GM12892 (cell line): Measurements from ENCODE around the gene OR2Z1.
"Not testable (repeated sequence)": the region's sequence is repeated elsewhere in the genome, so short reads cannot be mapped to it uniquely, and the experiment has no call there.

Experiments
- DNase-seq: peaks from one replicate; pipeline ENCODE4 v3.0.0; 2011; ENCODE audit not compliant: insufficient read length
- FAIRE-seq: peaks from 2 replicates; lab custom pipeline; 2011; peaks lifted over from hg19 to GRCh38; lab: Jason Lieb, UNC
- POLR2A ChIP-seq: IDR thresholded peaks from 2 replicates; pipeline ENCODE4 v1.6.1; 2011; ENCODE audit warnings: low read depth, low read length, control low read depth
- POLR2AphosphoS5 ChIP-seq: IDR thresholded peaks from 2 replicates; pipeline ENCODE4 v1.6.1; 2011; ENCODE audit warnings: low read depth, low read length, control low read depth
- TAF1 ChIP-seq: IDR thresholded peaks from 2 replicates; pipeline ENCODE4 v1.6.1; 2011; ENCODE audit warnings: low read depth, mild to moderate bottlenecking, control low read depth, low read length, borderline replicate concordance

OR2Z1 gene

DNA sequence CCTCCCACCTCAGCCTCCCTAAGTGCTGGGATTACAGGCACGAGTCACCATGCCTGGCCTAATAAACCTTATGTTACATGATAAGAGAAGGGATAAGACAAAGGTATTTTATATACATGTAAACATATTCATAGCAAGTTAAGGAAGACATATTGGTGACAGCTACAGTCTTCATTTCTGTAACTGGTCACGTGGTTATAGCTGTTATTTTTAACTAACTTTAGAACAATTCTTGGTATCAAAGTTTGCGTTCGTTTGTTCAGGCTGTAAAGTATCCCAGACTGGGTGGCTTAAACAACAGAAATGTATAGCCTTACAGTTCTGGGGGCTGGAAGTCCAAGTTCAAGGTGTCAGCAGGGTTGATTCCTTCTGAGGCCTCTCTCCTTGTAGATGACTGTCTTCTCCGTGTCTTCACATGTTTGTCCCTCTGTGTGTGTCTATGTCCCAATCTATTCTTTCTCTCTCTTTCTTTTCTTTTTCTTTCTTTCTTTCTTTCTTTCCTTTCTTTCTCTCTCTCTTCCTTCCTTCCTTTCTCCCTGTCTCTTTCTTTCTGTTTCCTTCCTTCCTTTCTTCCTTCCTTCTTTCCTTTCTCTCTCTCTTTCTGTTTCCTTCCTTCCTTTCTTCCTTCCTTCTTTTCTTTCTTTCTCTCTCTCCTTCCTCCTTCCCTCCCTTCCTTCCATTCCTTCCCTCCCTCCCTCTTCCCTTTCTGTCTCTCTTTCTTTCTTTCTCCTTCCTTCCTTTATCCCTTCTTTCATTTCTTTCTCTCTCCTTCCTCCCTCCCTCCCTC is 30.5 kb upstream of the OR2Z1 start:
- DNase-seq (no peak), FAIRE-seq (no peak)
- TF ChIP-seq TAF1 (no peak), POLR2A (no peak), POLR2AphosphoS5 (no peak)

DNA sequence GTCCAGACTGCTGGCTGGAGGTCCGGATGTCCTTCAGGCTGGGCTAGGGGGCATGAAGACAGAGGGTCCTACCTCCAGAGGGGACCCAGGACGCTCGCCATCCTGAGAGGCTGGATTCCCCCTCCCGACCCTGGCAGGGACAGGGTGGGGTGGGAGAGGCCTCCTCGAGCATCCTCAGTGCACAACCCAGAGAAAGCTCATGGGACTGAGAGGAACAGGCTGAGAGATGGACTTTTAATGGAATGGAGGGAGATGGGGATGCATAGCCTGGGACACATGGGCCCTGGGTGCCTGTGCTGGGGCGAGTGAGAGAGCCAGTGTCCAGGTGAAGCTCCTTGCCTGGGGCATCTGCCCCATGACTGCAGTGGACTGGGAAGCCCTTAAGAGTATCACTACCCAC is 25.9 kb upstream of the OR2Z1 start:
- FAIRE-seq (no peak), DNase-seq (no peak)
- no peak for TF ChIP-seq POLR2A

DNA sequence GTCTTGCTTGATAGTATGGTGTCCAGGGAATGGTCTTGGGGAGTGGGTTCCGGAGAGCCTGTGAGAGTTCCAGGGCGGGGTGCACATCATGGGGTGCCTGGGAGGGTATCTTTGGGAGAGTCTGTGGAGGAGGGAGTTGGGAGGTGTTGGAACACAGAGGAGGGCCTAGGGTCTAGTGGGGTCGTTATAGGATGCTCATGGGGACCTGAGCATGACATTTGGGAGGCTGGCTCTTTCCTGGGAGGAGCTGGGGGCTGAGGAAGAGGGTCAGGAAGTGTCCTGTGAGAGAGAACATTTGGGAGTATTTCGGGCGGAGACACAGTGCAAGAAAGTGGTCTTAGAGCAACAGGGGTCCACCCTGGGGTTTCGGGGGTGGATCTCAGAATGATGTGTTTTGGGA is 25.5 kb upstream of the OR2Z1 start:
- DNase-seq (no peak), FAIRE-seq (no peak)
- no peak for TF ChIP-seq TAF1
- no peak for TF ChIP-seq POLR2AphosphoS5
- TF ChIP-seq POLR2A = no peak

DNA sequence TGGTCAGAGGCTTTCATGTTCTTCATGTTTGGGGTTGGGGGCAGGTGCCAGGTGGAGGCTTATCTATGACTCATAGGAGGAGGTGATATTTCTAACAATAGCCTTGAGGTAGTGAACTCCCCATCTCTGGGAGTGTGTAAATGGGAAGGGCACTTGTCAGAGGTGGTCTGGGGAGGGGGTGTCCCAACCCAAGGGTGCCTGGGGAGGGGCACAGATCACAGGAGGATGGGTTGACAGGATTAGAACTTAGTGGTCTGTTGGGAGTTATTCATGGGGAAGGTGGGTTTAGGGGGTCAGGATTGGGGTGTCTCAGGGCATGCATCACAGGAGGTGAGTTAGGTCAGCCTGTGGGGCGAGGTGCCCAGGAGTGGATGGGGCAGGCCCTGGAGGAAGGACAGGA is 24.4 kb upstream of the OR2Z1 start:
- no peak for DNase-seq
- TF ChIP-seq TAF1 (no peak), POLR2A (no peak), POLR2AphosphoS5 (no peak)
- no peak for FAIRE-seq

DNA sequence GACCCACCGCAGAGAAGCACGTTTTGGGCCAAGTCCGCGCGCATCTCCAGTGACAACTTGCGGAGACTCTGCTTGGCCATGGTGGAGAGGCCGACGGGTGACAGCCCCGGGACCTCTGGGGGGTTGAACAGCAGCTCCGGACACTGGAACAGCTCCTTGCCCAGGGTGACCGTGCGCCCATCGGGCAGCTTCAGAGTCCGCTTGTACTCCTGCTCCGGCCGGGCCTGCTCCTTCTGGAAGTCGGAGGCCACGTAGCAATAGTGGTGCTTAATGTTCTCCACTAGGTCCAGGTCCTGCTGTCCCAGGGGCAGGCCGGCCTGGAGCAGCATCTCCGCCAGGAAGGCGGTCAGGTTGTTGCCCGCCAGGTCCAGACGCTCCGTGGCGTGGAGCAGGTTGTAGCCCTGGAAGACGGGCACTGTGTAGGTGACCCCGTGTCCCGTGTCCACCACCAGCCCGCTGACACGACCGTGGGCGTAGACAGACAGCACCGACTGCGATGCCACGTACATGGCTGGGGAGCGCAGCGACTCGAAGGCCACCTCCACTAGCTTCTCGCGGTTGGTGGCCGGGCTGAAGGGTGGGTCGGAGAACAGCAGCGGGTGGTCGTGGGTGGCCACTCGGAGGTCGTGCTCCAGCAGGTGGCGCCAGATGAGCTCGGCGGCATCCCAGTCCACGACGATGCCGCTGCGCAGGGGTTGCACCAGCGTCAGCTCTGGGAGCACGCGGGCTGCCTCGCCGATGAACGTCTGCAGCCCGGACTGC is 23.6 kb upstream of the OR2Z1 start:
- FAIRE-seq = no peak
- no peak for DNase-seq
- TF ChIP-seq POLR2A = no peak
- TF ChIP-seq POLR2AphosphoS5 = no peak
- TF ChIP-seq TAF1 = no peak

DNA sequence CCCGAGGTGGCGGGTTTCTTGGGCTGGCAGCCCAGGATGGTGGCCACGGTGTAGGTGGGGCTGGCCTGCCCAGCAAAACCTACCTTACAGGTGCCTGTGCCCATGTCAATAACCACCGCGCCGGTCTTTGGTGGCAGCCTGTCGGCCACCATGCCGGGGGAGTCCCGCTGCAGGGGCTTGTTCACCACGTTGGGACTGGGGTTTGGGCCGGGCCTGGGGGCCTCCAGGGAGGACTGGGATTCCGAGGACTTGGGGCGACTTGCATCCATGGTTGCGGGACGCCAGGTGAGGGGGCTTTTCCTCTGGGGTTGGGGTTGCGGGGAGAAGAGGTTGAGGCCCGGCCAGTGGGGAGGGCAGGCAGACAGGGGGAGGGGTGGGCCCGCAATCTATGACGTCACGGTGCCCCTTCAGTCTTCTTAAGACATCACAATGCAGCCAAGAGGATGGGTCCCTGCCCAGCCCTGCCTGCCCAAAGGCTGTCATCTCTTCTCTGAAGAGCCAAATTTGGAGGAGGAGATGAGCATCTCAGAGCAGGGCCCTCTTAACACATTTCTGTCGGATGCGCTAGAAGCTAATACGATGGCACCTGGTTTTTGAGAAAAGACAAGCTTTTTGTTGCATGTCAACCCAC is 22.9 kb upstream of the OR2Z1 start, which contains the start of gene ACTL9:
ACTL9 (minus strand) TSS at position 363 of the 631 bp plus-strand sequence; CDS start at position 269, 94 bp downstream.
- DNase-seq = no peak
- no peak for FAIRE-seq
- TF ChIP-seq POLR2AphosphoS5 = no peak
- no peak for TF ChIP-seq TAF1
- no peak for TF ChIP-seq POLR2A

DNA sequence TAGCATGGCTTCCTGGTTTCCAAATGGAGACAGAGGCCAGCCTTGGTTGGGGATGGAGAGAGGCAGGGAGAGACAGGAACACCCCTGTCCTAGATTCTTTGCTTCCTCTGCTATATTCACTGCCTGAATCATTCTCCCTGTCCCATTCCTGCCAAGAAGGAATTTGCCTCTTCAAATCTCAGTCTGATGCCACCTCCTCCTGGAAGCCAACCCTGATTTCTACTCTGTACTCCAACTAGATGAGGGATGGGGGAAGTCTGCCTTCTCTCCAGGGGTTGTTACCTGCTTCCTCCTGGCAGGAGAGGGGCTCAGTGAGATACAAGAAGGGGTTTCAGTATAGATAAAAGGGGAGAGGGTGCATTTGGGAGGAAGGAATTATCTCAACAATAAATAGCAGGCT is 21.5 kb upstream of the OR2Z1 start:
- TF ChIP-seq POLR2AphosphoS5 (no peak), POLR2A (no peak), TAF1 (no peak)
- no peak for DNase-seq
- FAIRE-seq = no peak

DNA sequence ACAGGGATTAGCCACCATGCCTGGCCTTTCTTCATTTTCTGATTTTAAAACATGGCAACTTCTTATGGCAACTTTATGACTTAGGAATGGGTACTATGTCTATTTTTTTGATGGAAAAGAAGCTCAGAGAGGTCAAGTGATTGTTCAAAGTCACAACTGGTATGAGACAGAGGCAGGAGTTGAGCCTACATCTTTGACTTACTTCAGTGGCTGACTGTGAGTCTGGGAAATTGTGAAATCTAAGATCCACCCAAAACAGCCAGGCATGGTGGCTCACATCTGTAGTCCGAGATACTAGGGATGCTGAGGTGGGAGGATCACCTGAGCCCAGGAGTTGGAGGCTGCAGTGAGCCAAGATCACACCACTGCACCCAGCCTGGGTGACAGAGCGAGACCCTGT is 20.5 kb upstream of the OR2Z1 start:
- FAIRE-seq = no peak
- DNase-seq = no peak

DNA sequence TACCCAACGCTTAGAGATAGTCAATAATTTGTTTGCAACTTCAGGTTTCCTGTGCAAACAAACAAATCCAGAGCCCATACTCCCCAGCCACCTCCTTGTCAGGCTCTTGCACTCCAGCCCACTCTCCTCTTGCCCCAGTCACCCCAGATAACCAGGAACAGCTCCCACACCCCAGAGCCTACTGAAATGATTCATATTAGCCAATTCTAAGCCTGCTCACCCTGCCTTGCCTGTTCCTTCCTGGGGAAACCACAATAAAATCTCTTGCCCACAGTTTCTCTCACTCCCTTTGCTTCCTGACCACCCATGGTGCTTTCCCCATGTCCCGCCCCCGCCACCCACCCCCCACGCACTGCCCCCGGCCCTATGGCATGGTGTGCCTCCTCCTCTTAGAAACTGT is 19.1 kb upstream of the OR2Z1 start:
- TF ChIP-seq POLR2A (no peak), TAF1 (no peak), POLR2AphosphoS5 (no peak)
- no peak for DNase-seq
- no peak for FAIRE-seq

More for the DNA sequence above, 20.5 kb upstream of the OR2Z1 start:
- TF ChIP-seq POLR2AphosphoS5 (no peak), TAF1 (no peak), POLR2A (no peak)

DNA sequence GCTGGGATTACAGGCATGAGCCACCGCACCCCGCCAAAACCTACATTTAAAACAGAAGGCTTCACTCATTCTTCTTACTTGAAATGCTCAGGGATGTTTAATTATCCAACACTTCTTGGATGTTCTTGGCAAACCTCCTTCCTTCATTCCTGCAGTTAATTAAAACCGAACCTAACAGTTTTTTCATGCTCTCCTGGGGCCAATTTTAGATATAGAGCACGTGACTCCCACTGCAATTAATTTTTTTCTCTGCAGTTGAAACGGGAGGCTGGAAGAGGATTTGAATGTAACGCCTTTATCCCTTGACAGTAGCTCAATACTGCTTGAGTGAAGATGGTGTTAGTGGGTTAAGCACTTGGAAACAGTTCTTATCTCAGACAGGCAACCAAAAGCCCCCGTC is 18.2 kb upstream of the OR2Z1 start:
- TF ChIP-seq TAF1 (no peak), POLR2AphosphoS5 (no peak), POLR2A (no peak)
- DNase-seq (no peak), FAIRE-seq (no peak)

DNA sequence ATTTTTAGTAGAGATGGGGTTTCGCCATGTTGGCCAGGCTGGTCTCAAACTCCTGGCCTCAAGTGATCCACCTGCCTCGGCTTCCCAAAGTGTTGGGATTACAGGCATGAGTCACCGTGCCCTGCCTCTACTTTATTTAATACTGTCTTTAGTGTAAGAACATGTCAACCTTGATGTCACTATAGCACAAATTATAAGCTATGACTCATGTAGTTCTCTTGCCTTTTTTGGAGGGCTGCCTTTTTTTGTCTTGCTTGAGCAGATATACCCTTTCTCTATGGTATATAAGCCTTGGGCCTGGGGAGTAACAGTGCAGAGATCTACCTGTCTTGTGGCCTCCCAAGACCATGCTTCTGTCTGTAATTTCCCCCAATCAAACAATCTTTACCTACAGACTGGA is 16.1 kb upstream of the OR2Z1 start:
- not testable (repeated sequence) for DNase-seq, FAIRE-seq

DNA sequence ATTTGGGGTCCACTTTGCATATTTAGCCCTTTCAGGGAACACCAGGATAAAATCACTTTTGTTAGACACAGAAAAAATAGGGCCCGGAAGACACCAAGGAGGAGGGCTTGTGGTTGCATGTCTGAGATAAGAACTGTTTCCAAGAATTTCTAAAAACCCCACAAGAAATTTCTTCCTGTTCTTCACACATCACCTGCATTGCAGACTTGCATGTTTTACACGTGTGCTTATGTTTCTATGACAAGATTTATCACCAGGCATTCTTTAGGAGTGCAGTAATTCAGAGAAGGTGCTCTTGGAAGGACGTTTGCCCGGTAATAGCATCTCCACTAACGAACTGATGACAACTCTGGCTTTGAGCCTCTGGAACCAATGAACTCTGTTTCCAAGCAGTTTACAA is 15.7 kb upstream of the OR2Z1 start:
- FAIRE-seq = no peak
- TF ChIP-seq POLR2AphosphoS5 (no peak), TAF1 (no peak), POLR2A (no peak)
- DNase-seq = no peak

DNA sequence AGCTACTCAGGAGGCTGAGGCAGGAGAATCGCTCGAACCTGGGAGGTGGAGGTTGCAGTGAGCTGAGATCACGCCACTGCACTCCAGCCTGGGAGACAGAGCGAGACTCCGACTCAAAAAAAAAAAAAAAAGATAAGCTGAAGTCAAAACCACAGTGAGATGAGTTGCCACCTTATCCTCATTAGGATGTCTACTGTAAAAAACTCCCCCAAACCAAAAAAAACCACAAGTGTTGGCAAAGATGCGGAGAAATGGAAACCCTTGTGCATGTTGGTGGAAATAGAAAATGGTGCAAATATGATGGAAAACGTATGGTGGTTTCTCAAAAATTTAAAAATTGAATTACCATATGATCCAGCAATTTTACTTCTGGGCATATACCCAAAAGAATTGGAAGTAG is 11.1 kb upstream of the OR2Z1 start:
- FAIRE-seq, DNase-seq: not testable (repeated sequence)
